ENCODE measurements around the gene ATRX.

The ATRX gene

DNA sequence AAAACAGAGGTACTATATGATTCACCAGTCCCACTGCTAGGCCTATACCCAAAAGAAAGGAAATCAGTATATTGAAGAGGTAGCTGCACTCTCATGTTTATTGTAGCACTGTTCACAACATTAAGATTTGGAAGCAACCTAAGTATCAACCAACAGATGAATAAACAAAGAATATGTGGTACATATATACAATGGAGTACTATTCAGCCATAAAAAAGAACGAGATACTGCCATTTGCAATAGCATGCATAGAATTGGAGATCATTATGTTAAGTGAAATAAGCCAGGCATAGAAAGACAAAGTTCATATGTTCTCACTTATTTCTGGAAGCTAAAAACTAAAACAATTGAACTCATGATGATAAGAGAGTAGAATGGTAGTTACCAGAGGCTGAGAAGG is 266.3 kb downstream of the ATRX start:
- TF ChIP-seq, protein P1, sequence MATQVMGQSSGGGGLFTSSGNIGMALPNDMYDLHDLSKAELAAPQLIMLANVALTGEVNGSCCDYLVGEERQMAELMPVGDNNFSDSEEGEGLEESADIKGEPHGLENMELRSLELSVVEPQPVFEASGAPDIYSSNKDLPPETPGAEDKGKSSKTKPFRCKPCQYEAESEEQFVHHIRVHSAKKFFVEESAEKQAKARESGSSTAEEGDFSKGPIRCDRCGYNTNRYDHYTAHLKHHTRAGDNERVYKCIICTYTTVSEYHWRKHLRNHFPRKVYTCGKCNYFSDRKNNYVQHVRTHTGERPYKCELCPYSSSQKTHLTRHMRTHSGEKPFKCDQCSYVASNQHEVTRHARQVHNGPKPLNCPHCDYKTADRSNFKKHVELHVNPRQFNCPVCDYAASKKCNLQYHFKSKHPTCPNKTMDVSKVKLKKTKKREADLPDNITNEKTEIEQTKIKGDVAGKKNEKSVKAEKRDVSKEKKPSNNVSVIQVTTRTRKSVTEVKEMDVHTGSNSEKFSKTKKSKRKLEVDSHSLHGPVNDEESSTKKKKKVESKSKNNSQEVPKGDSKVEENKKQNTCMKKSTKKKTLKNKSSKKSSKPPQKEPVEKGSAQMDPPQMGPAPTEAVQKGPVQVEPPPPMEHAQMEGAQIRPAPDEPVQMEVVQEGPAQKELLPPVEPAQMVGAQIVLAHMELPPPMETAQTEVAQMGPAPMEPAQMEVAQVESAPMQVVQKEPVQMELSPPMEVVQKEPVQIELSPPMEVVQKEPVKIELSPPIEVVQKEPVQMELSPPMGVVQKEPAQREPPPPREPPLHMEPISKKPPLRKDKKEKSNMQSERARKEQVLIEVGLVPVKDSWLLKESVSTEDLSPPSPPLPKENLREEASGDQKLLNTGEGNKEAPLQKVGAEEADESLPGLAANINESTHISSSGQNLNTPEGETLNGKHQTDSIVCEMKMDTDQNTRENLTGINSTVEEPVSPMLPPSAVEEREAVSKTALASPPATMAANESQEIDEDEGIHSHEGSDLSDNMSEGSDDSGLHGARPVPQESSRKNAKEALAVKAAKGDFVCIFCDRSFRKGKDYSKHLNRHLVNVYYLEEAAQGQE (IDR thresholded peaks at IDR 0.05; ENCODE audit: insufficient read depth in 1 of 2, low read depth in 2 of 2, low read length in 2 of 2): no peak
- TF ChIP-seq POLR2AphosphoS5 (IDR thresholded peaks at IDR 0.05; ENCODE audit: low read depth, low read length) (no peak), TAF1 (IDR thresholded peaks at IDR 0.05; ENCODE audit: borderline replicate concordance, insufficient read depth, low read length) (no peak), SIN3A (IDR thresholded peaks at IDR 0.05; ENCODE audit: borderline replicate concordance, insufficient read depth, low read length) (no peak), FOXP2 (optimal IDR thresholded peaks at IDR 0.05; ENCODE audit: borderline replicate concordance, extremely low read depth, extremely low read length, insufficient read depth) (no peak)

DNA sequence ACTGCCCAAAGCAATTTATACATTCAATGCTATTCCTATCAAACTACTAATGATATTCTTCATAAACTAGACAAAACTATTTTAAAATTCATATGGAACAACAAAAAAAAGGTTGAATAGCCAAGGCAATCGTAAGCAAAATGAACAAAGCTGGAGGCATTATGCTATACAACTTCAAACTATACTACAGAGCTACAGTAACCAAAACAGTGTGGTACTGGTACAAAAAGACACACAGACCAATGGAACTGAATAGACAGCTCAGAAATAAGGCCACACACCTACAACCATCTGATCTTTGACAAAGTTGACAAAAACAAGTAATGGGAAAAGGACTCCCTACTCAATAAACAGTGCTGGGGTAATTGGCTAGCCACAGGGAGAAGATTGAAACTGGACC is 271.8 kb downstream of the ATRX start:
- TF ChIP-seq FOXP2 (optimal IDR thresholded peaks at IDR 0.05; ENCODE audit: borderline replicate concordance, extremely low read depth, extremely low read length, insufficient read depth): no peak
- no peak for TF ChIP-seq POLR2AphosphoS5 (IDR thresholded peaks at IDR 0.05; ENCODE audit: low read depth, low read length)
- no peak for TF ChIP-seq TAF1 (IDR thresholded peaks at IDR 0.05; ENCODE audit: borderline replicate concordance, insufficient read depth, low read length)
- TF ChIP-seq, protein P1 (IDR thresholded peaks at IDR 0.05; ENCODE audit: insufficient read depth in 1 of 2, low read depth in 2 of 2, low read length in 2 of 2): no peak
- TF ChIP-seq SIN3A (IDR thresholded peaks at IDR 0.05; ENCODE audit: borderline replicate concordance, insufficient read depth, low read length): no peak

DNA sequence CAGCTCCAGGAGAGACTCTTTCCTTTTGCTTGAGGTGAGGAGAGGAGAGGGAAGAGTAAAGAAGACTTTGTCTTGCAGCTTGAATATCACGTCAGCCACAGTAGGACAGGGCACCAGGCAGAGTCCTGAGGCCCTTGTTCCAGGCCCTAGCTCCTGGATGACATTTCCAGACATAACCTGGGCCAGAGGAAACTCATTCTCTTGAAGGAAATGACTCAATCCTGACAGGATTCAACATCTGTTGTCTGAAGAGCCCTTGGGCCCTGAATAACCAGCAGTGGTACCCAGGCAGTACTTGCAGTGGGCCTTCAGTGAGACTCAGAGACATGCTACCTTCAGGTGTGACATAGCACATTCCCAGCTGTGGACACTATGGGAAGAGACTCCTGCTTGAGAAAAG is 276.0 kb downstream of the ATRX start:
- TF ChIP-seq TAF1 (IDR thresholded peaks at IDR 0.05; ENCODE audit: borderline replicate concordance, insufficient read depth, low read length) (no peak), POLR2AphosphoS5 (IDR thresholded peaks at IDR 0.05; ENCODE audit: low read depth, low read length) (no peak), SIN3A (IDR thresholded peaks at IDR 0.05; ENCODE audit: borderline replicate concordance, insufficient read depth, low read length) (no peak), FOXP2 (optimal IDR thresholded peaks at IDR 0.05; ENCODE audit: borderline replicate concordance, extremely low read depth, extremely low read length, insufficient read depth) (no peak)
- TF ChIP-seq, protein P1 (IDR thresholded peaks at IDR 0.05; ENCODE audit: insufficient read depth in 1 of 2, low read depth in 2 of 2, low read length in 2 of 2): no peak

DNA sequence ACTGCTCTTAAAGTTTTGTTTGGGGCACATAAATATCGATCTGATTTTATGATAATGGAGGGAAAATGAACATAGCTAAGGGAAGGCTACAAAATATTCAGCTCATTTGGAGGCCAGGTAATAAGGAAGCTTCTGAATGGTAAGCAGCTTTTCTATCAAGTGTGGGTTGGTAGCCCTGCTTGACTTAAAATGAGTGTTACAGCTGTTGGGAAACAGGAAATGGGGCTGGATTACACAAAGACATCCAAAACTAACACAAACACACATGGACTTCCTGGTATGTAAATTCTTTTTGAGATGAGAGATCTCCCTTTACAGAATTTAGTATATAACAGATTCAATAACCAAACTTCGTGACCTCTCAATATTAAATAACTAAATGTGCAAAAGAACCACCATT is 280.8 kb downstream of the ATRX start:
- TF ChIP-seq, protein P1 (IDR thresholded peaks at IDR 0.05; ENCODE audit: insufficient read depth in 1 of 2, low read depth in 2 of 2, low read length in 2 of 2): no peak
- no peak for TF ChIP-seq TAF1 (IDR thresholded peaks at IDR 0.05; ENCODE audit: borderline replicate concordance, insufficient read depth, low read length)
- no peak for TF ChIP-seq FOXP2 (optimal IDR thresholded peaks at IDR 0.05; ENCODE audit: borderline replicate concordance, extremely low read depth, extremely low read length, insufficient read depth)
- no peak for TF ChIP-seq SIN3A (IDR thresholded peaks at IDR 0.05; ENCODE audit: borderline replicate concordance, insufficient read depth, low read length)
- TF ChIP-seq POLR2AphosphoS5 (IDR thresholded peaks at IDR 0.05; ENCODE audit: low read depth, low read length): no peak

Measured in PFSK-1 (cell line).